ENCODE results near the gene HIVEP1.

GRCh38 chr6:12082368-12082767 is 70.3 kb downstream of the HIVEP1 start:
- TF ChIP-seq CTCF (IDR thresholded peaks at IDR 0.05): no peak
- no peak for TF ChIP-seq POLR2A (IDR thresholded peaks at IDR 0.05)
- TF ChIP-seq EP300 (IDR thresholded peaks at IDR 0.05): no peak
